ENCODE measurements around the gene MRPL40. TPM values are rescaled to one million over a fixed set of nuclear protein-coding genes. Genes with fewer than 3 reads are reported as not detected.

MRPL40 gene
- total RNA-seq, 1 donor from 2014 or later, result 29.6 TPM

- DNase-seq (ENCODE audit: extremely low spot score, unreplicated experiment), result no peak
- Mint-ChIP-seq H3K9me3 (ENCODE audit: unreplicated experiment) (no peaks in the 10 kb centered on the region), H3K36me3 (ENCODE audit: unreplicated experiment) (peaks cover 45% of the 10 kb centered on the region), H3K27ac (ENCODE audit: unreplicated experiment) (no peak overlapping the region), H3K4me1 (ENCODE audit: unreplicated experiment) (peaks cover 20% of the 10 kb centered on the region), H3K4me3 (ENCODE audit: unreplicated experiment) (no peak overlapping the region), H3K27me3 (ENCODE audit: unreplicated experiment) (no peaks in the 10 kb centered on the region)
- TF ChIP-seq CTCF (IDR thresholded peaks at IDR 0.05), result no peak
Observed at GRCh38 chr22:19450363-19451175, 18.2 kb downstream of the MRPL40 start.

- Mint-ChIP-seq H3K4me1 (ENCODE audit: unreplicated experiment) (peaks cover 20% of the 10 kb centered on the region), H3K27ac (ENCODE audit: unreplicated experiment) (no peak overlapping the region), H3K27me3 (ENCODE audit: unreplicated experiment) (no peaks in the 10 kb centered on the region), H3K36me3 (ENCODE audit: unreplicated experiment) (peaks cover 52% of the 10 kb centered on the region), H3K9me3 (ENCODE audit: unreplicated experiment) (no peaks in the 10 kb centered on the region), H3K4me3 (ENCODE audit: unreplicated experiment) (no peak overlapping the region)
- TF ChIP-seq CTCF (IDR thresholded peaks at IDR 0.05), result no peak
- no peak for DNase-seq (ENCODE audit: extremely low spot score, unreplicated experiment)
Observed at GRCh38 chr22:19451570-19451969, 19.2 kb downstream of the MRPL40 start.

GRCh38 chr22:19453718-19454117 lies 21.4 kb downstream of the MRPL40 start:
- Mint-ChIP-seq H3K4me3 (ENCODE audit: unreplicated experiment) (no peak overlapping the region), H3K36me3 (ENCODE audit: unreplicated experiment) (peaks cover 56% of the 10 kb centered on the region), H3K27ac (ENCODE audit: unreplicated experiment) (no peak overlapping the region), H3K4me1 (ENCODE audit: unreplicated experiment) (peaks cover 6% of the 10 kb centered on the region), H3K9me3 (ENCODE audit: unreplicated experiment) (no peaks in the 10 kb centered on the region), H3K27me3 (ENCODE audit: unreplicated experiment) (no peaks in the 10 kb centered on the region)
- DNase-seq (ENCODE audit: extremely low spot score, unreplicated experiment), result no peak
- TF ChIP-seq CTCF (IDR thresholded peaks at IDR 0.05), result no peak

- H3K4me3 Mint-ChIP-seq (ENCODE audit: unreplicated experiment), result no peak overlapping the region
- H3K36me3 Mint-ChIP-seq (ENCODE audit: unreplicated experiment), result peaks cover 56% of the 10 kb centered on the region
- H3K27me3 Mint-ChIP-seq (ENCODE audit: unreplicated experiment), result no peaks in the 10 kb centered on the region
- H3K27ac Mint-ChIP-seq (ENCODE audit: unreplicated experiment), result no peak overlapping the region
- TF ChIP-seq CTCF (IDR thresholded peaks at IDR 0.05), result no peak
- DNase-seq (ENCODE audit: extremely low spot score, unreplicated experiment), result no peak
- peaks cover 6% of the 10 kb centered on the region for H3K4me1 Mint-ChIP-seq (ENCODE audit: unreplicated experiment)
- no peaks in the 10 kb centered on the region for H3K9me3 Mint-ChIP-seq (ENCODE audit: unreplicated experiment)
Observed at GRCh38 chr22:19454156-19454555, 21.8 kb downstream of the MRPL40 start.

GRCh38 chr22:19455033-19455432 lies 22.7 kb downstream of the MRPL40 start:
- no peak overlapping the region for H3K4me3 Mint-ChIP-seq (ENCODE audit: unreplicated experiment)
- H3K4me1 Mint-ChIP-seq (ENCODE audit: unreplicated experiment), result peaks cover 6% of the 10 kb centered on the region
- H3K27ac Mint-ChIP-seq (ENCODE audit: unreplicated experiment), result no peak overlapping the region
- TF ChIP-seq CTCF (IDR thresholded peaks at IDR 0.05), result no peak
- H3K27me3 Mint-ChIP-seq (ENCODE audit: unreplicated experiment), result no peaks in the 10 kb centered on the region
- no peak for DNase-seq (ENCODE audit: extremely low spot score, unreplicated experiment)
- H3K36me3 Mint-ChIP-seq (ENCODE audit: unreplicated experiment), result peaks cover 51% of the 10 kb centered on the region
- H3K9me3 Mint-ChIP-seq (ENCODE audit: unreplicated experiment), result no peaks in the 10 kb centered on the region
